ENCODE results near the gene ERN1.
A peak's percentile ranks its signal among the peaks of the same experiment; 100 is the strongest.

Gene ERN1

DNA sequence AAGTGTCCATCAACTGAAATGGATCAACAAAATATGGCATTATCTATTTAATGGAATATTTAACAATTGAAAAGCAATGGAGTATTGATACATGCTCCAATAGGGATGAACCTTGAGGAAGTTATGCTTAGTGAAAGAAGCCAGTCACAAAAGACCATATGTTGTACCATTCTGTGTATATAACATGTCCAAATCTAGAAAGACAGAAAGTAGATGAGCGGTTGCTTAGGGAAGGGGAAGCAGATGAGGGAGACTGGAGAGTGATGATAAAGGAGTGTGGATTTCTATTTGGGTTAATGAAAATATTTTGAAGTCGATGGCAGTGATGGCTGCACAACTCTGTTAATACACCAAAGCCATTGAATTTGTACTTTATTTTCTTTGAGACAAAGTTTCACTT lies 8.5 kb upstream of the ERN1 start:
- TF ChIP-seq FOXP2 (optimal IDR thresholded peaks at IDR 0.05; ENCODE audit: control extremely low read depth, extremely low read length, insufficient read depth), result no peak
- TF ChIP-seq EZH2 (IDR thresholded peaks at IDR 0.05), result no peak
- TF ChIP-seq POLR2AphosphoS5 (IDR thresholded peaks at IDR 0.05; ENCODE audit: borderline replicate concordance, low read depth, low read length), result no peak
- no peaks in the 10 kb centered on the region for H3K36me3 ChIP-seq (ENCODE audit: insufficient read depth, low read length)
- no peak for DNase-seq (ENCODE audit: low read depth, low spot score)

DNA sequence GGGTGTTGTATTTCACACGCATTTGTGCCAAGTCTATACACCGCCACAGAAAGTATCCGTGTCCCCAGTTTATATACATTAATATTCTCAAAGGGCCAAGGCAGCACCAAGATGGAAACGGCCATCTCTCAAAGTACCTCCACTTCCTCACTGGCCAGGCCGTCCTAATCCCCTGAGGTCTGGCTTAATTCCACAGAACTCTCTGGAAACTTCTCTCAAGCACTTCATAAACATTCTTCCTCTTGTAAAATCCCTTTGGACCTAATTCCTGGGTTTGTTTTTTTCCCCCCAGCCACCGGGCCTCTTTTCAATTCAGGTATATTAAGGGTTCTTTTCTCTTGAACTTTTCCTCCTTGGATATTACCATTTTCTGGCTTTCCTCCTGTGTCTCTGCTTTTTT lies 5.1 kb upstream of the ERN1 start:
- no peak overlapping the region for H3K9ac ChIP-seq (ENCODE audit: insufficient read length)
- H3K36me3 ChIP-seq (ENCODE audit: insufficient read depth, low read length), result no peaks in the 10 kb centered on the region
- TF ChIP-seq FOXP2 (optimal IDR thresholded peaks at IDR 0.05; ENCODE audit: control extremely low read depth, extremely low read length, insufficient read depth) (no peak), POLR2AphosphoS5 (IDR thresholded peaks at IDR 0.05; ENCODE audit: borderline replicate concordance, low read depth, low read length) (no peak), EZH2 (IDR thresholded peaks at IDR 0.05) (no peak)
- H3K9me3 ChIP-seq (ENCODE audit: low read depth, low read length), result no peaks in the 10 kb centered on the region
- H3K27ac ChIP-seq, result no peak overlapping the region
- no peak overlapping the region for H3K4me3 ChIP-seq
- no peak for DNase-seq (ENCODE audit: low read depth, low spot score)

More for the DNA sequence above, 8.5 kb upstream of the ERN1 start:
- no peaks in the 10 kb centered on the region for H3K9me3 ChIP-seq (ENCODE audit: low read depth, low read length)
- H3K9ac ChIP-seq (ENCODE audit: insufficient read length), result no peak overlapping the region
- no peak overlapping the region for H3K27ac ChIP-seq
- no peak overlapping the region for H3K4me3 ChIP-seq

DNA sequence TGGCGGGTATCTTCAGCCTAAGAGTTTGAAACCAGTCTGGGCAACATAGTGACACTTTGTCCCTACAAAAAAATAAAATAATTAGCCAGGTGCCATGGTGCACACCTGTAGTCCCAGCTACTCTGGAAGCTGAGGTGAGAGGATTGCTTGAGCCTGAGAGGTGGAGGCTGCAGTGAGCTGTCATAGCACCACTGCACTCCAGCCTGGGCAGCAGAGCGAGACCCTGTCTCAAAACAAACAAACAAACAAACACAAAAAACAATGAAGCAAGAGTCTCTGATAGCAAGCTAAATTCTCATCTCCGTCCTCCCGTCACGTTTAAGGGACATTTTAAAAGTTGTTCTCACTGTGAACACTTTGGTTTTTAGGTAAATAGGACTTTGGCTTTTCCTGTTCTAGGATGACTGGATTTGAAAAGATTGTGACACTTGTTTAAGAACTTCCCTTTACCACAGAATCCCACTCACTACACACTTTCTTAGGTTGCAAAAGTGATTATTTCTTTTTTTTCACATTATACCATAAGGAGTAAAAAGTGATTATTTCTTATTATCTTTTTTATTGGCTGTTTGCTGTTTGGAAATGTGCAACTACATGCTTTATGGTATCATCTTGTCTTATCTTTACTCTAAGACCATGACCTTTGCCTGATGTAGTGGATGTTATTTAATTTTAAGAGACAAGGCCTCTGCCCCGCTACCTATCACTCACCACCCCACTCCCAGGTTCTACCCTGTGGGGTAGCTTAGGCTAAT lies 4.4 kb upstream of the ERN1 start:
- no peaks in the 10 kb centered on the region for H3K9me3 ChIP-seq (ENCODE audit: low read depth, low read length)
- DNase-seq (ENCODE audit: low read depth, low spot score), result no peak

GRCh38 chr17:64133546-64134215 lies 3.7 kb upstream of the ERN1 start:
- no peak overlapping the region for H3K27ac ChIP-seq
- TF ChIP-seq FOXP2 (optimal IDR thresholded peaks at IDR 0.05; ENCODE audit: control extremely low read depth, extremely low read length, insufficient read depth), result no peak
- no peak for TF ChIP-seq EZH2 (IDR thresholded peaks at IDR 0.05)
- TF ChIP-seq POLR2AphosphoS5 (IDR thresholded peaks at IDR 0.05; ENCODE audit: borderline replicate concordance, low read depth, low read length), result no peak
- no peaks in the 10 kb centered on the region for H3K9me3 ChIP-seq (ENCODE audit: low read depth, low read length)
- H3K4me3 ChIP-seq, result no peak overlapping the region
- no peaks in the 10 kb centered on the region for H3K36me3 ChIP-seq (ENCODE audit: insufficient read depth, low read length)
- no peak for DNase-seq (ENCODE audit: low read depth, low spot score)
- H3K9ac ChIP-seq (ENCODE audit: insufficient read length), result no peak overlapping the region

More for the DNA sequence above, 4.4 kb upstream of the ERN1 start:
- H3K27ac ChIP-seq, result no peak overlapping the region
- H3K9ac ChIP-seq (ENCODE audit: insufficient read length), result no peak overlapping the region
- TF ChIP-seq FOXP2 (optimal IDR thresholded peaks at IDR 0.05; ENCODE audit: control extremely low read depth, extremely low read length, insufficient read depth), result no peak
- H3K4me3 ChIP-seq, result no peak overlapping the region
- no peaks in the 10 kb centered on the region for H3K36me3 ChIP-seq (ENCODE audit: insufficient read depth, low read length)

- DNase-seq (ENCODE audit: low read depth, low spot score), result no peak
- Histone ChIP-seq H3K9ac (ENCODE audit: insufficient read length) (no peak overlapping the region), H3K27ac (no peak overlapping the region), H3K9me3 (ENCODE audit: low read depth, low read length) (no peaks in the 10 kb centered on the region), H3K36me3 (ENCODE audit: insufficient read depth, low read length) (no peaks in the 10 kb centered on the region), H3K4me3 (no peak overlapping the region)
- TF ChIP-seq POLR2AphosphoS5 (IDR thresholded peaks at IDR 0.05; ENCODE audit: borderline replicate concordance, low read depth, low read length) (no peak), FOXP2 (optimal IDR thresholded peaks at IDR 0.05; ENCODE audit: control extremely low read depth, extremely low read length, insufficient read depth) (no peak), EZH2 (IDR thresholded peaks at IDR 0.05) (no peak)
These were observed 1.8 kb upstream of the ERN1 start for GRCh38 chr17:64131606-64132270.

DNA sequence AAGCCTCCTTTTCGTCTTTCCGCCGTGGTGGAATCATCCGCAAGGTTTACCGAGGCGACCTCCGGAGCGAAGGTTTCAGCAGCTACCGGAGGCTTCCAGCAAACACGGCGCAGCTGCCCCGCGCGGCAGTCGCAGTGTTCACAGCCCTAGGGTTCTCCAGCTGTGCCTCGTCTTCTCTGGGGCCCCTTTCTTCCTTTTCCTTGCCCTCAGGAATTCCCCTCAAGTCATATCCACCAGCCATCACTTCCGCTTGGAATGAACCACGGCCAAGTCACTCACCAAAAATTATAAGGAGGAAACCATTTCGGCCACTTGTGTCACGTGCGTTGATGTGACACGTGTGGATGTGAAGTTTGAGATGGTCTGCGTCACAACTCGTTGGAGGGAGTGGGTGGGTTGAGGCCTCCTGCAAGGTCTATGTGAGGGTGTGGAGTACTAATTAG lies 636 bp upstream of the ERN1 start:
- no peak for DNase-seq (ENCODE audit: low read depth, low spot score)
- H3K36me3 ChIP-seq (ENCODE audit: insufficient read depth, low read length), result no peaks in the 10 kb centered on the region
- H3K9ac ChIP-seq (ENCODE audit: insufficient read length), result peak overlapping the region; percentile 31
- peak overlapping the region; percentile 91 for H3K4me3 ChIP-seq
- H3K27ac ChIP-seq, result no peak overlapping the region
- no peaks in the 10 kb centered on the region for H3K9me3 ChIP-seq (ENCODE audit: low read depth, low read length)
- TF ChIP-seq POLR2AphosphoS5 (IDR thresholded peaks at IDR 0.05; ENCODE audit: borderline replicate concordance, low read depth, low read length), result no peak
- no peak for TF ChIP-seq FOXP2 (optimal IDR thresholded peaks at IDR 0.05; ENCODE audit: control extremely low read depth, extremely low read length, insufficient read depth)
- no peak for TF ChIP-seq EZH2 (IDR thresholded peaks at IDR 0.05)

DNA sequence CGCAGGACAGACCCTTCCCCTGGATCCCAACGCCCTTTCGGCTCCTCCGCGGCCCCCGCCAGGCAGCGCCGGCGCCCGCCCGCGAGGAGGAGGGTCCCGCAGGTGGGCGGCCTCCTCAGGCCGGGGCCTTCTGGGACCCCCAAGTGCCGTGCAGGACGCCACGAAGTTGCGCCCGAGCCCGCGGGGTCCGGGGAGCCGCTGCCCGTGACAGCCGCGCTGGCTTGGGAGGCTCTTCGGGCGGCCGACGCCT lies 504 bp downstream of the ERN1 start:
- Histone ChIP-seq H3K4me3 (peak overlapping the region; percentile 91), H3K27ac (no peak overlapping the region), H3K36me3 (ENCODE audit: insufficient read depth, low read length) (no peaks in the 10 kb centered on the region), H3K9me3 (ENCODE audit: low read depth, low read length) (no peaks in the 10 kb centered on the region), H3K9ac (ENCODE audit: insufficient read length) (peak overlapping the region; percentile 74)
- no peak for DNase-seq (ENCODE audit: low read depth, low spot score)
- TF ChIP-seq POLR2AphosphoS5 (IDR thresholded peaks at IDR 0.05; ENCODE audit: borderline replicate concordance, low read depth, low read length), result no peak
- no peak for TF ChIP-seq EZH2 (IDR thresholded peaks at IDR 0.05)
- TF ChIP-seq FOXP2 (optimal IDR thresholded peaks at IDR 0.05; ENCODE audit: control extremely low read depth, extremely low read length, insufficient read depth), result no peak

GRCh38 chr17:64128787-64129514 lies 993 bp downstream of the ERN1 start:
- no peaks in the 10 kb centered on the region for H3K36me3 ChIP-seq (ENCODE audit: insufficient read depth, low read length)
- peak overlapping the region; percentile 74 for H3K9ac ChIP-seq (ENCODE audit: insufficient read length)
- TF ChIP-seq FOXP2 (optimal IDR thresholded peaks at IDR 0.05; ENCODE audit: control extremely low read depth, extremely low read length, insufficient read depth) (no peak), EZH2 (IDR thresholded peaks at IDR 0.05) (no peak), POLR2AphosphoS5 (IDR thresholded peaks at IDR 0.05; ENCODE audit: borderline replicate concordance, low read depth, low read length) (no peak)
- peak overlapping the region; percentile 91 for H3K4me3 ChIP-seq
- no peaks in the 10 kb centered on the region for H3K9me3 ChIP-seq (ENCODE audit: low read depth, low read length)
- H3K27ac ChIP-seq, result no peak overlapping the region
- DNase-seq (ENCODE audit: low read depth, low spot score), result no peak
